ENCODE data around the gene RALGAPA2.

- TF ChIP-seq POLR2A (IDR thresholded peaks at IDR 0.05; ENCODE audit: low read length) (no peak), GATA1 (IDR thresholded peaks at IDR 0.05; ENCODE audit: low read depth, low read length) (no peak)
Observed at GRCh38 chr20:20549704-20550103, 162.7 kb downstream of the RALGAPA2 start.
